K562 (cell line): ENCODE data around the gene UTP25. TPM values are rescaled to one million over a fixed set of nuclear protein-coding genes. Genes with fewer than 3 reads are reported as not detected.

ENCODE experiments used
- ATAC-seq: fragments of 200-7000 bp; cut with Tn5 transposase; 3 replicates; pipeline ENCODE4 v1.9.1; 2020; ENCODE audit warnings: moderate library complexity
- BruUV-seq: library from RNA; stranded (reverse); fragments of 400-500 nt; replicated peaks from 2 replicates; lab custom pipeline; 2021; lab: Mats Ljungman, UMichigan
- CTCF ChIA-PET: fragments of 300-600 bp; formaldehyde crosslinking; extraction: SDS; loops from one replicate; lab custom pipeline; 2021; ENCODE audit warnings: low intra/inter-chr PET ratio; lab: Yijun Ruan, JAX
- POLR2A ChIA-PET: fragments of 300-600, 350-650 bp; sonication (Branson Sonifier 250); formaldehyde crosslinking; extraction: SDS; loops from one replicate; lab custom pipeline; 2021; ENCODE audit warnings: antibody characterized with exemption, inconsistent platforms; lab: Yijun Ruan, JAX
- DNase-seq, 4 experiments: peaks; one replicate each; pipeline versions ENCODE4 v3.0.0 to v3.0.0-alpha.2; 2011 to 2018; ENCODE audit warnings: low spot score in 3 of 4, mixed read lengths in 3 of 4; ENCODE audit errors: extremely low read depth in 1 of 4
- FAIRE-seq: peaks from 2 replicates; lab custom pipeline; 2011; peaks lifted over from hg19 to GRCh38; lab: Jason Lieb, UNC
- H2AFZ ChIP-seq: 2 replicates; pipeline ENCODE4 v1.6.0; 2011; ENCODE audit warnings: low read depth, low read length, control low read depth, inconsistent platforms
- H3K27ac ChIP-seq: fragments of 200-600 bp; 3 replicates; pipeline ENCODE4 v1.8.0; 2011; ENCODE audit warnings: low read depth, mild to moderate bottlenecking, control low read depth, inconsistent platforms, low read length, moderate library complexity, mixed read lengths; ENCODE audit errors: extremely low read depth
- H3K27me3 ChIP-seq, 2 experiments: fragments of 300-600 bp in 1 of 2; 2 replicates in 1 of 2; 3 replicates in 1 of 2; pipeline versions ENCODE4 v1.6.0 to v1.8.0; 2011; ENCODE audit warnings: inconsistent platforms in 2 of 2, low read length in 2 of 2, mild to moderate bottlenecking in 1 of 2, mixed read lengths in 1 of 2, moderate library complexity in 1 of 2; ENCODE audit not compliant: control insufficient read depth in 2 of 2, insufficient read depth in 2 of 2
- H3K36me3 ChIP-seq: fragments of 300-600 bp; 3 replicates; pipeline ENCODE4 v1.8.0; 2011; ENCODE audit warnings: mild to moderate bottlenecking, low read length, inconsistent platforms; ENCODE audit not compliant: control insufficient read depth, insufficient read depth
- H3K4me1 ChIP-seq, 2 experiments: fragments of 200-600 bp in 1 of 2; replicated peaks in 1 of 2; 2 replicates in 1 of 2; 3 replicates in 1 of 2; pipeline versions ENCODE4 v1.5.1 to v1.8.0; 2011; ENCODE audit warnings: inconsistent platforms in 2 of 2, low read length in 2 of 2, mild to moderate bottlenecking in 1 of 2, mixed read lengths in 1 of 2, moderate library complexity in 1 of 2; ENCODE audit not compliant: control insufficient read depth in 2 of 2, insufficient read depth in 2 of 2
- H3K4me2 ChIP-seq: 2 replicates; pipeline ENCODE4 v1.6.1; 2011; ENCODE audit warnings: low read length, control low read depth, inconsistent platforms, mixed read lengths; ENCODE audit not compliant: insufficient read depth
- H3K4me3 ChIP-seq: fragments of 200-600 bp; sonication (generic), shearing (Covaris generic); 2 replicates; pipeline ENCODE4 v1.5.1; 2016; ENCODE audit warnings: control low read depth, inconsistent platforms
- H3K79me2 ChIP-seq: fragments of 200-600 bp; 3 replicates; pipeline ENCODE4 v1.8.0; 2011; ENCODE audit warnings: low read length, inconsistent platforms; ENCODE audit not compliant: control insufficient read depth, insufficient read depth
- H3K9ac ChIP-seq, 2 experiments: 2 replicates each; pipeline versions ENCODE4 v1.6.0 to v1.6.1; 2011; ENCODE audit warnings: low read depth in 2 of 2, low read length in 2 of 2, control low read depth in 1 of 2, inconsistent platforms in 1 of 2, mild to moderate bottlenecking in 1 of 2, mixed read lengths in 1 of 2; ENCODE audit not compliant: insufficient read depth in 1 of 2
- H3K9me1 ChIP-seq: one replicate; pipeline ENCODE4 v1.6.0; 2011; ENCODE audit warnings: inconsistent platforms, mild to moderate bottlenecking, low read length, moderate library complexity; ENCODE audit not compliant: control insufficient read depth, insufficient read depth
- H3K9me3 ChIP-seq: replicated peaks from 2 replicates; pipeline ENCODE4 v1.5.1; 2011; ENCODE audit warnings: low read depth, low read length, inconsistent platforms; ENCODE audit not compliant: control insufficient read depth, insufficient read depth
- H4K20me1 ChIP-seq: replicated peaks from 2 replicates; pipeline ENCODE4 v1.6.1; 2011; ENCODE audit warnings: low read length, inconsistent platforms, mixed read lengths; ENCODE audit not compliant: control insufficient read depth, insufficient read depth
- CTCFL ChIP-seq: IDR thresholded peaks from 2 replicates; pipeline ENCODE4 v1.6.1; 2011; ENCODE audit warnings: borderline replicate concordance, low read depth, mild to moderate bottlenecking, moderate library complexity, low read length; ENCODE audit not compliant: insufficient read depth, poor library complexity, severe bottlenecking
- FUS ChIP-seq: fragments of 200-400 bp; formaldehyde crosslinking; optimal IDR thresholded peaks from 2 replicates; pipeline ENCODE3; 2017; ENCODE audit warnings: low read depth, low read length
- GATAD2B ChIP-seq: fragments of 450-650 bp; IDR thresholded peaks from 2 replicates; pipeline ENCODE4 v1.6.1; 2017; ENCODE audit warnings: mild to moderate bottlenecking, borderline replicate concordance
- GTF2F1 ChIP-seq: IDR thresholded peaks from 2 replicates; pipeline ENCODE4 v1.6.1; 2011; ENCODE audit warnings: low read depth, low read length, improper control_type of control experiment
- KLF16 ChIP-seq: IDR thresholded peaks from 2 replicates; pipeline ENCODE4 v1.6.1; 2016; ENCODE audit warnings: antibody characterized with exemption
- PTBP1 ChIP-seq: fragments of 200-400 bp; formaldehyde crosslinking; IDR thresholded peaks from 2 replicates; pipeline ENCODE4 v1.6.1; 2017; ENCODE audit warnings: low read depth, low read length
- SMAD3 ChIP-seq: fragments of 450-650 bp; formaldehyde crosslinking; conservative IDR thresholded peaks from 2 replicates; pipeline ENCODE4 v1.4.0; 2020; ENCODE audit warnings: mild to moderate bottlenecking
- SRF ChIP-seq, 2 experiments: fragments of 250-450, 450-650 bp in 1 of 2; sonication (Bioruptor Pico) in 1 of 2; sonication (generic) in 1 of 2; formaldehyde crosslinking; IDR thresholded peaks; 2 replicates each; pipeline versions ENCODE4 v1.5.0 to v1.5.1; 2020 to 2022; ENCODE audit warnings: mild to moderate bottlenecking in 1 of 2, missing genetic modification reagents in 1 of 2
- STAG1 ChIP-seq: sonication (generic); formaldehyde crosslinking; IDR thresholded peaks from 2 replicates; pipeline ENCODE4 v1.5.0; 2020; ENCODE audit warnings: missing genetic modification reagents, borderline replicate concordance
- TCF7 ChIP-seq: sonication (generic); IDR thresholded peaks from 2 replicates; pipeline ENCODE4 v1.6.1; 2016; ENCODE audit warnings: antibody characterized with exemption, borderline replicate concordance
- XRCC5 ChIP-seq: fragments of 200-400 bp; formaldehyde crosslinking; IDR thresholded peaks from 2 replicates; pipeline ENCODE4 v1.6.1; 2017; ENCODE audit warnings: low read depth, mild to moderate bottlenecking, low read length
- ZBTB7A ChIP-seq: IDR thresholded peaks from 2 replicates; pipeline ENCODE4 v1.6.1; 2011; ENCODE audit warnings: low read depth, mild to moderate bottlenecking, low read length, moderate library complexity, borderline replicate concordance; ENCODE audit not compliant: control insufficient read depth
- ZFP91 ChIP-seq: sonication (generic); formaldehyde crosslinking; IDR thresholded peaks from 2 replicates; pipeline ENCODE4 v1.8.0; 2022; ENCODE audit warnings: mild to moderate bottlenecking, missing genetic modification reagents
- ZKSCAN1 ChIP-seq: fragments of 150-350 bp; IDR thresholded peaks from 2 replicates; pipeline ENCODE4 v1.6.1; 2016; ENCODE audit warnings: low read depth, low read length
- ZNF197 ChIP-seq: fragments of 200-800 bp; sonication (Bioruptor generic); IDR thresholded peaks from 2 replicates; pipeline ENCODE4 v1.6.1; 2016; ENCODE audit warnings: low read depth, missing genetic modification characterization, missing compliant biosample characterization
- ZNF511 ChIP-seq: sonication (generic); formaldehyde crosslinking; IDR thresholded peaks from 2 replicates; pipeline ENCODE4 v1.8.0; 2022; ENCODE audit warnings: mild to moderate bottlenecking, missing genetic modification reagents
- ZNF512 ChIP-seq: IDR thresholded peaks from 2 replicates; pipeline ENCODE4 v1.6.1; 2016; ENCODE audit warnings: missing genetic modification characterization, missing compliant biosample characterization
- WGBS: fragments of 100-300 bp; shearing (Covaris generic); methylation state at CpG from one replicate; pipeline ENCODE4 v1.1.6; 2016; ENCODE audit warnings: low coverage, mixed read lengths; ENCODE audit not compliant: insufficient coverage; ENCODE audit errors: missing lambda C conversion rate; 5-methylcytosine and 5-hydroxymethylcytosine counted together
- in situ Hi-C: fragments of 300-500 bp; cut with MboI; formaldehyde crosslinking; loops from 4 replicates; pipeline ENCODE4 v1.15.0; 2018; ENCODE audit warnings: inconsistent platforms, mixed read lengths
- intact Hi-C: fragments of 100-400 bp; cut with micrococcal nuclease; formaldehyde crosslinking; loops from 2 replicates; pipeline ENCODE4 v1.14.2; 2022
- polyA plus RNA-seq, 8 experiments: library from polyadenylated mRNA; depleted of rRNA in 4 of 8; stranded (reverse) in 5 of 8; unstranded in 3 of 8; fragments of >200 nt; fragmentation: Nextera tagmentation in 2 of 8; fragmentation: Illumina TruSeq in 1 of 8; extraction: Ambion mirVana in 2 of 8; extraction: Trizol in 1 of 8; gene quantifications; 2 replicates each; pipeline versions ENCODE4 v1.2.1 to v1.2.3, GENCODE V29; 2011 to 2014; ENCODE audit warnings: inconsistent platforms in 1 of 8, missing spikeins in 1 of 8
- total RNA-seq, 7 experiments: library from RNA; depleted of rRNA in 6 of 7; stranded (reverse); fragments of >200 nt in 6 of 7; fragmentation: Illumina TruSeq in 2 of 7; extraction: Trizol in 2 of 7; gene quantifications; 2 replicates each; pipeline versions ENCODE4 v1.2.1 to v1.2.3, GENCODE V29; 2011 to 2021; ENCODE audit warnings: low replicate concordance in 1 of 7

Gene UTP25
- total and polyA plus RNA-seq, 9 of the 15 experiments (the other 6 are each of a cell fraction or from before 2014, with no cell fraction given): 5.7 to 17.6 (median 12.0) TPM

GRCh38 chr1:209879539-209879938, 51.8 kb downstream of the UTP25 start:
- Histone ChIP-seq H3K4me2 (no peak overlapping the region), H3K27ac (no peak overlapping the region), H3K27me3 (peaks cover 13 to 19% of the 10 kb centered on the region in 2 experiments; a peak in 4 of 5 replicates), H3K9me1 (no peaks in the 10 kb centered on the region), H3K9me3 (no peaks in the 10 kb centered on the region), H3K4me1 (no peaks in the 10 kb centered on the region; a peak in 1 of 5 replicates), H3K4me3 (no peak overlapping the region), H3K36me3 (no peaks in the 10 kb centered on the region), H3K9ac (no peak overlapping the region), H4K20me1 (no peaks in the 10 kb centered on the region), H3K79me2 (no peaks in the 10 kb centered on the region), H2AFZ (no peak overlapping the region)
- ATAC-seq (no peak), DNase-seq (no peak), FAIRE-seq (no peak)
- ChIA-PET POLR2A (interaction anchor here (0.6 to 1.7 kb wide), 3 partner anchors 9 to 41 kb away, joined by 3 to 9 read pairs (median 3); no protein-coding TSS in a partner anchor), CTCF (no interaction called here)
- intact Hi-C loops (no loop called here), in situ Hi-C loops (loop anchor here (5.0 kb wide), 1 partner anchor 108 kb away; no protein-coding TSS in a partner anchor)
- WGBS: under 1% methylated on average over 12 of the region's 12 CpGs
- BruUV-seq: no TSS peak
- no peak for TF ChIP-seq GATAD2B
- TF ChIP-seq ZKSCAN1: no peak
- no peak for TF ChIP-seq ZBTB7A
- TF ChIP-seq TCF7: no peak
- TF ChIP-seq KLF16: no peak
- no peak for TF ChIP-seq ZNF197 (CRISPR knock-in tag)
- no peak for TF ChIP-seq STAG1
- no peak for TF ChIP-seq ZNF511 (CRISPR knock-in tag)
- TF ChIP-seq FUS: no peak
- no peak for TF ChIP-seq CTCFL
- TF ChIP-seq PTBP1: no peak
- TF ChIP-seq XRCC5: no peak
- no peak for TF ChIP-seq ZNF512 (tag)
- no peak for TF ChIP-seq SMAD3
- TF ChIP-seq GTF2F1: no peak
- no peak for TF ChIP-seq ZFP91 (CRISPR knock-in tag)
- TF ChIP-seq SRF (CRISPR knock-in tag; IDR thresholded peaks at IDR 0.05): no peak
